Neural progenitor cell (in vitro differentiated cells): ENCODE results near the gene ATP1A4.

Experiments
- CTCF ChIP-seq: fragments of 200-600 bp; sonication (generic); IDR thresholded peaks from 2 replicates; pipeline ENCODE4 v1.5.1; 2017; ENCODE audit warnings: antibody characterized with exemption, mild to moderate bottlenecking
- EZH2 ChIP-seq: fragments of 200-600 bp; sonication (generic); IDR thresholded peaks from 2 replicates; pipeline ENCODE4 v1.6.1; 2017; ENCODE audit warnings: antibody characterized with exemption, mild to moderate bottlenecking, moderate library complexity
- EZH2phosphoT487 ChIP-seq: fragments of 200-600 bp; sonication (generic); IDR thresholded peaks from 2 replicates; pipeline ENCODE4 v1.6.1; 2017; ENCODE audit warnings: antibody characterized with exemption

GRCh38 chr1:160105155-160105554, 46.2 kb upstream of the ATP1A4 start:
- no peak for TF ChIP-seq CTCF
- TF ChIP-seq EZH2phosphoT487: no peak
- TF ChIP-seq EZH2: no peak
